Fibroblast of peridontal ligament (primary cell): ENCODE data around the gene SPATA7.

ENCODE experiments used
- DNase-seq: peaks from one replicate; pipeline ENCODE4 v3.0.0-alpha.2; 2010; ENCODE audit errors: extremely low read depth

SPATA7 gene

DNA sequence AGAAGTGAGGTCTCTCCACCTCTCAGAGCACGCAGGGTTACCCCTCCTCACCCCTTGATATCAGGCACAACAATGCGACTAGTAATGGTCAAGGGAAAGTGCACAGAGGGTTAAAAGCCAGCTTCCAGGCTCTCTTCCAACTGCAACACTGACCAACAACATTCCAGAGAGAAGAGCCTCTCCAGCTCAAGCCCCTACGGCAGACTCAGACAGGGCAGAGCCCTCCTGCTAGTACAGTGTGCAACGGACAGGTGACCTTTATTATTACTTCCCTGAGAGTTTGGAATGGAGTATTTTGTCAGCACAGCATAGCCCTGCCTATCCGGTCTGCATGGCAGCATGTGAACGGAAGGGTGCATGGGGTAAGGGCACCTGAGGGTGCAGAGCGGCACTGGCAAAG is 96.3 kb downstream of the SPATA7 start:
- DNase-seq, result no peak

- DNase-seq, result no peak
Measured at GRCh38 chr14:88482524-88482923, 97.1 kb downstream of the SPATA7 start.
